Effector memory CD4-positive, alpha-beta T cell (primary cell): Measurements from ENCODE around the gene ZNF841.
"Not testable (repeated sequence)": the region's sequence is repeated elsewhere in the genome, so short reads cannot be mapped to it uniquely, and the experiment has no call there.

ENCODE experiments used
- DNase-seq, 3 donors: peaks; one replicate each; pipeline ENCODE4 v3.0.0-alpha.2; 2020
- H3K27ac ChIP-seq: 2 replicates; pipeline ENCODE4 v1.7.0; 2013; ENCODE audit warnings: mild to moderate bottlenecking, low read length, moderate library complexity; ENCODE audit not compliant: insufficient read depth, poor library complexity, severe bottlenecking
- H3K27me3 ChIP-seq: replicated peaks from 2 replicates; pipeline ENCODE4 v1.7.0; 2013; ENCODE audit warnings: mild to moderate bottlenecking, low read length; ENCODE audit not compliant: insufficient read depth, control insufficient read depth, poor library complexity, severe bottlenecking
- H3K36me3 ChIP-seq: 2 replicates; pipeline ENCODE4 v1.7.0; 2013; ENCODE audit warnings: mild to moderate bottlenecking, low read length, moderate library complexity; ENCODE audit not compliant: control insufficient read depth, insufficient read depth
- H3K4me1 ChIP-seq: 2 replicates; pipeline ENCODE4 v1.7.0; 2013; ENCODE audit warnings: low read length, mild to moderate bottlenecking; ENCODE audit not compliant: control insufficient read depth, insufficient read depth, poor library complexity, severe bottlenecking
- H3K4me3 ChIP-seq: 2 replicates; pipeline ENCODE4 v1.7.0; 2013; ENCODE audit warnings: low read length, low read depth, mild to moderate bottlenecking; ENCODE audit not compliant: insufficient read depth, poor library complexity, severe bottlenecking
- H3K9me3 ChIP-seq: 2 replicates; pipeline ENCODE4 v1.7.0; 2013; ENCODE audit warnings: mild to moderate bottlenecking, low read length, moderate library complexity; ENCODE audit not compliant: control insufficient read depth

The ZNF841 gene

GRCh38 chr19:52028027-52028779 is 67.4 kb downstream of the ZNF841 start, which contains the start of gene ZNF614:
ZNF614 (minus strand) TSS chr19:52028379; CDS start chr19:52025745, 2,634 bp downstream.
- peaks cover 12% of the 10 kb centered on the region for H3K9me3 ChIP-seq
- no peaks in the 10 kb centered on the region for H3K27me3 ChIP-seq
- peak; percentile 58 to 69 (median 67) for DNase-seq
- H3K27ac ChIP-seq = peak within 1 kb of the TSS; percentile 83
- peaks cover 28% of the 10 kb centered on the region for H3K36me3 ChIP-seq
- H3K4me3 ChIP-seq = peak within 1 kb of the TSS; percentile 86
- H3K4me1 ChIP-seq = no peaks in the 10 kb centered on the region

GRCh38 chr19:52026255-52026990 is 69.1 kb downstream of the ZNF841 start:
- H3K27ac ChIP-seq, H3K4me1 ChIP-seq, H3K9me3 ChIP-seq, H3K4me3 ChIP-seq, H3K27me3 ChIP-seq, DNase-seq: not testable (repeated sequence)
- peaks cover 37% of the 10 kb centered on the region for H3K36me3 ChIP-seq

GRCh38 chr19:52024478-52024877 is 71.1 kb downstream of the ZNF841 start:
- H3K4me3 ChIP-seq, H3K27ac ChIP-seq, H3K27me3 ChIP-seq, DNase-seq, H3K4me1 ChIP-seq: not testable (repeated sequence)
- peaks cover 56% of the 10 kb centered on the region for H3K36me3 ChIP-seq
- peaks cover 20% of the 10 kb centered on the region for H3K9me3 ChIP-seq

- no peak for DNase-seq
- Histone ChIP-seq H3K36me3 (peaks cover 79% of the 10 kb centered on the region), H3K27ac (no peak overlapping the region), H3K4me3 (no peak overlapping the region), H3K27me3 (no peaks in the 10 kb centered on the region), H3K4me1 (no peaks in the 10 kb centered on the region), H3K9me3 (peaks cover 36% of the 10 kb centered on the region)
Observed at GRCh38 chr19:52022193-52022592, 73.4 kb downstream of the ZNF841 start.

GRCh38 chr19:52020506-52020905 is 75.1 kb downstream of the ZNF841 start:
- peaks cover 53% of the 10 kb centered on the region for H3K9me3 ChIP-seq
- no peaks in the 10 kb centered on the region for H3K4me1 ChIP-seq
- peaks cover 88% of the 10 kb centered on the region for H3K36me3 ChIP-seq
- no peaks in the 10 kb centered on the region for H3K27me3 ChIP-seq
- H3K4me3 ChIP-seq = no peak overlapping the region
- DNase-seq = no peak
- no peak overlapping the region for H3K27ac ChIP-seq
